Activated CD8-positive, alpha-beta memory T cell treated with anti-CD3 and anti-CD28 coated beads for 24 hours (primary cell): Measurements from ENCODE around the gene GAS5.

ENCODE experiments used
- DNase-seq: peaks from one replicate; pipeline ENCODE4 v3.0.0-alpha.2; 2020

Gene GAS5

GRCh38 chr1:173823781-173824314 is 43.9 kb downstream of the GAS5 start:
- no peak for DNase-seq

GRCh38 chr1:173821680-173822079 is 46.1 kb downstream of the GAS5 start:
- no peak for DNase-seq

- DNase-seq = no peak
These were observed 49.3 kb downstream of the GAS5 start for GRCh38 chr1:173818459-173818858.
